Stimulated activated CD4-positive, alpha-beta T cell treated with anti-CD3 and anti-CD28 coated beads, Interleukin-12 subunit alpha, Interleukin-12 subunit beta, amount 100 ng/mL, for 48 hours (primary cell): ENCODE results near the gene BTF3L4.
"Not testable (repeated sequence)": the region's sequence is repeated elsewhere in the genome, so short reads cannot be mapped to it uniquely, and the experiment has no call there.

Source experiments
- DNase-seq, 3 donors: peaks; one replicate each; pipeline ENCODE4 v3.0.0-alpha.2; 2020; ENCODE audit warnings: low read depth in 2 of 3, low spot score in 1 of 3

Gene BTF3L4

DNA sequence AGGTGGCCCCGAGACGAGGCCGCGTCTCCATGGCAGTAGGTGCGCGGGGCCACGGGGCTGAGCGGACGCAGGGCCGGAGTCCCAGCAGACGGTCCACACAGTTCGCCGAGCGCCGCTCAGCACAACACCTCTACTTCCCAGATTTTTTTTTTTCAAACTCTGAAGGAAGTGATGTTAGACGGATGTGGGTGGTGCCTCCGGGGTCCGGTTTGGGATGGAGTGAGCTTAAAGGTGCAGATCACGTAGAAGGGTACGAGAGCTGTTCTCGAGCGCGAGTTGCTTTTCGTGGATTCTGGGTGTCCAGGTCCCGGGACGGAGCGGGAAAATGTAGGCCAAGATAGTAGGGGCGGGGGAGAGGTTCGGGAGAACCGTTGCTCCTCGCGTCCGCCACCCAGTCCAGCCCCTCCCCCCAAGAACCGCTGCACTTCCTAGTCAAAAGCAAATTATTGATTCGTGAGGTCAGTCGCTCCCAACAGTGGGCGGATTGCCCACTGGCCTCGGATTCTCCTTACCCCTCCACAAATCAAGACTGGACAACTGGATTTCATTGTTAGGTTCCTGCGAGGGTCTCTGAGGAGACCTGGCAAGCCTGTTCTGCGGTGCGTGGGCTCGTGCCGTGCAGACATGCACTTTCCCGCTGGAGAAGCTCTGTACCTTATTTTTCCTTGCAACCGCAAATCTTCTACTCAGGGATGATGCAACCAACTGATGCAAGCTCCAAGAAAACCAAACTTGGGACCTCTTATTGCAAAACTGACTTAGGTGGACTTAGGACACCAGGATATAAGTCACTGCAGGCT is 829 bp upstream of the BTF3L4 start, which contains the start of gene TXNDC12:
TSS of gene TXNDC12 (minus strand) at position 126 of the 800 bp plus-strand sequence. CDS start at position 31, 95 bp downstream.
- peak; percentile 44 to 64 (median 49) for DNase-seq

- no peak for DNase-seq
Measured at GRCh38 chr1:52055866-52056162, 281 bp upstream of the BTF3L4 start.

- DNase-seq = no peak
Measured at GRCh38 chr1:52056937-52057231, 789 bp downstream of the BTF3L4 start.

GRCh38 chr1:52057255-52057654 is 1.2 kb downstream of the BTF3L4 start:
- DNase-seq = no peak

GRCh38 chr1:52057876-52058415 is 1.9 kb downstream of the BTF3L4 start:
- DNase-seq = no peak

DNA sequence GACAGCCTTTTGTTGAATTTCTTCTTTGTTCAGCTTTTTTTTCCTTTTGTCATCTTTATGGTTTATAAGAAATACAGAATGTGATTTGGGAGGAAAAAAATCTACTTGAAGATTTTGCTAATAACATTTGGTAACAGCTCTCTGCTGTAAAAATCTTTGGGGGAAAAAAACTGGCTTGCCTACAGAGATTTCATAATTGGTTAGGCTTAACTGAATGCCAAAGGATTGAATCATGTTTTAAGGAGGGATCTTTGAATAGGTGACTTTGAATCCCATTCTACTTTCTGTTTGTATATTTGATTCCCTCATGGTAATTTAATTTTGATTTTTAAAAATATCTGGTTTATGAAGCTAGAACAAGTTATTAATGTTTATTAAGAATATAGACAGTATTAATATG is 3.2 kb downstream of the BTF3L4 start:
- no peak for DNase-seq

GRCh38 chr1:52059888-52060287 is 3.8 kb downstream of the BTF3L4 start:
- DNase-seq = no peak

DNA sequence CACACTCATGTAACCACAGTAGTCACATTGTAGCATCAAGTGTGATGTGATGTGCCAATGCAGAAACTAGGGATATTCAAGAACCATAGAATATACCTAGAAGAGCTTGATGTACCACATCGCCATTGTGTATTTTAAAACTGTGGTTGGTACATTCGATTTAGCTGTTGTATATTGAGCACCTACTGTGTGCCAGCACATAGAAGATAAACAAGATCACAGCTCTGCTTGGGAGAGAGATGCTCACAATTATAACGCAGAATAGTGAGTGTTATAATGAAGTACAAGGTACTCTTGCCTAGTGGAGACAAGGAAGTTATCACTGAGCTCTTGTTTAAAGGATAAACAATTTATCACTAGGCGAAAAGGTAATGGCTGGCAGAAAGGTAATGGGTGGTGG is 4.7 kb downstream of the BTF3L4 start:
- no peak for DNase-seq

DNA sequence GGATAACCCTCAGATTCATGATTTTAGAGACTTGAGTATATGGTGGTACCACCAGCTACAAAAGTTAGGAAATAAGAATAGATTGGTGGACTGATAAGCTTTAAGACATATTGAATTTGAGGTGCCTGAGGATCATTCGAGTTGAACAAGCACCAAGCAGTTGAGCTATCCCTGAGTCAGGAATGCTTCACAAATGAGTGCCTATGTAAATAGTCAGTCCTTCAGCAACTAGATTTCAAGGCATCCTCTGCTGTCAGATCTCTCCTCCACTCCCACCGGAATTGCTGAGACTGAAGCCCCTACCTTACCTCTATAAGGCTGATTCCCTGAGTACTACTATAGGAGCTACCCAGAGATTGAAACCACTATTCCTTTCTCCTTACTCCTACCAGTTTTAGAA is 7.1 kb downstream of the BTF3L4 start:
- DNase-seq = no peak

DNA sequence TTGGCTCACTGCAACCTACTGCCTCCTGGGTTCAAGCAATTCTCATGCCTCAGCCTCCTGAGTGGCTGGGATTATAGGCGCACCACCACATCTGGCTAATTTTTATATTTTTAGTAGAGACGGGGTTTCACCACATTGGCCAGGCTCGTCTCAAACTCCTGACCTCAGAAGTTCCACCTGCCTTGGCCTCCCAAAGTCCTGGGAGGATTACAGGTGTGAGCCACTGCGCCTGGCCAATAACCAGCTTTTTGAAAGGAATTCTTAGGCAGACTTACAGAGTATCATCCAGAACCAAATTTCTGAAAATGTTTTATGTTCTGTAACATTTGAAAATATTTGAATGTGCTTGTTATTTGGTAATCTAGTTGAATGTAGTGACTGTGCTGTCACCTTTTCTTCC is 14.6 kb downstream of the BTF3L4 start:
- DNase-seq = no peak

DNA sequence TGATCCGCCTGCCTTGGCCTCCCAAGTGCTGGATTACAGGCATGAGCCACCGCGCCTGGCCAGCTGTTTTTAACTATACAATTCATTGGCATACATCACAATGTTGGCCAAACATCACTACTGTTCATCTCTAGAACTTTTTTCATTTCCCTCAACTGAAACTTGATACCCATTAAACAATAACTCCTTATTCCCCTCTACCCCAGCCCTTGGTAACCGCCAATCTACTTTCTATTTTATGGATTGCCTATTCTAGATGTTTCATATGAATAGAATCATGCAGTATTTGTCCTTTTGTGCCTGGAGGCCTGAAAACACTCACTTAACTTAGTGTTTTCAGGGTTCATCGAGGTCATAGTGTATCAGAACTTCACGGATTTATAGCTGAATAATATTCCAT is 16.2 kb downstream of the BTF3L4 start:
- DNase-seq = no peak

DNA sequence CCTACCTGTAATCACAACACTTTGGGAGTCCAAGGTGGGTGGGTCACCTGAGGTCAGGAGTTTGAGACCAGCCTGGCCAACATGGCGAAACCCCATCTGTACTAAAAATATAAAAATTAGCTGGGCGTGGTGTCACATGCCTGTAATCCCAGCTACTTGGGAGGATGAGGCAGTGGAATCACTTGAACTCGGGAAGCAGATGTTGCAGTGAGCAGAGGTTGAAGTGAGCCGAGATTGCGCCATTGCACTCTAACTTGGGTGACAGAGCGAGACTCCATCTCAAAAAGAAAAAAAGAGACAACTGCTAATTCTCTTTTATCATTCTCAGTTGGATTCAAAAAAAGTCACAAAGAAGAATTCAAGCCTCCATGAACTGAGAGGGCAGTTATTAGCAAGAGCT is 21.2 kb downstream of the BTF3L4 start:
- not testable (repeated sequence) for DNase-seq

- DNase-seq = no peak
Measured at GRCh38 chr1:52080014-52080415, 23.9 kb downstream of the BTF3L4 start.

DNA sequence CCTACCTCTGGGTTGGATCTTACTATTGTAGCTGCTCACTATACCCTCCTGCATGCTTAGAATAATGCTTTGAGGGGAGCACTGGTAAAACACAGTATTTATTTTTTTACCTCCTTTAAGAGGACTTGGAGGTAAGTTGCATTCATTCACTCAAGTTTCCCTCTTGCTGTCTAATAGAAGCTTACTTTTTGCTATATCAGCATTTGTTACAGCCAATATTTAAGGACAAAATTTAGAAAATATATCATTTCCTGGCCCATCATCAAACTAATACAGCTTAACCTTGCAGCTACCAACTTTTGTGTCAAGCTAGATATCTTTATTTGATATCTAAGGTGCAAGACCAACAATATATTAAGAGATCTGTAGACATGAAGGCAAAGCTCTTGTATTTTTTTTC is 31.8 kb downstream of the BTF3L4 start:
- not testable (repeated sequence) for DNase-seq

DNA sequence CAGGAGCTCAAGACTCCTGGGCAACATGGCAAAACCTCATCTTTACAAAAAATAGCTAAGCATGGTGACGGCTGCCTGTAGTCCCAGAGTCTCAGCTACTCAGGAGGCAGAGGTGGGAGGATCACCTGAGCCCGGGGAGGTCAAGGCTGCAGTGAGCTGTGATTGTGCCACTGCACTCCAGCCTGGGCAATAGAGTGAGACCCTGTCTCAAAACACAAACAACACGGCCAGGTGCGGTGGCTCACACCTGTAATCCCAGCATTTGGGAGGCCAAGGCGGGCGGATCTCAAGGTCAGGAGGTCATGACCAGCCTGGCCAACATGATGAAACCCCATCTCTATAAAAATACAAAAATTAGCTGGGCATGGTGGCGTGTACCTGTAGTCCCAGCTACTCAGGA is 38.2 kb downstream of the BTF3L4 start:
- not testable (repeated sequence) for DNase-seq

GRCh38 chr1:52096216-52096615 is 40.1 kb downstream of the BTF3L4 start:
- no peak for DNase-seq

DNA sequence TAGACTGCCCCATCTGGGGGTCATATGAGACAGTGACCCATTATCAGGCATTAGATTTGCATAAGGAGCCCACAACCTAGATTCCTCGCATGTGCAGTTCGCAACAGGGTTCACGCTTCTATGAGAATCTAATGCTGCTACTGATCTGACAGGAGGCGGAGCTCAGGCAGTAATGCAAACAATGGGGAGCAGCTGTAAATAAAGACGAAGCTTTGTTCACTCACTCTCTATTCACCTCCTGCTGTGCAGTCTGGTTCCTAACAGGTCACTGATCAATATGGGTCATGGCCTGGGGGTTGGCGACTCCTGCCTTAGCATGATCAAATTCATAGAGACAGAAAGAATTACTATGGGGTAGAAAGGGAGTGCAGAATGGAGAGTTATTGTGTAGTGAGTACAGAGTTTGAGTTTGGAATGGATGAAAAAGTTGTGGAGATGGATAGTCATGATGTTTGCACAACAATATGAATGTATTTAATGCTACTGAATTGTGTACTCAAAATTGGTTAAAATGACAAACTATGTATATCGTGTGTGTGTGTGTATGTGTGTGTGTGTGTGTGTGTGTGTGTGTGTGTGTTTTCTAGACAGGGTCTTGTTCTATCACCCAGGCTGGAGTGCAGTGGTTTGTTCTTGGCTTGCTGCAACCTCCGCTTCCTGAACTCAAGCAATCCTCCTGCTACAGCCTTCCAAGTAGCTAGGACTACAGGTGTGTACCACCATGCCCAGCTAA is 42.2 kb downstream of the BTF3L4 start:
- no peak for DNase-seq

- no peak for DNase-seq
Measured at GRCh38 chr1:52102336-52103013, 46.4 kb downstream of the BTF3L4 start.

DNA sequence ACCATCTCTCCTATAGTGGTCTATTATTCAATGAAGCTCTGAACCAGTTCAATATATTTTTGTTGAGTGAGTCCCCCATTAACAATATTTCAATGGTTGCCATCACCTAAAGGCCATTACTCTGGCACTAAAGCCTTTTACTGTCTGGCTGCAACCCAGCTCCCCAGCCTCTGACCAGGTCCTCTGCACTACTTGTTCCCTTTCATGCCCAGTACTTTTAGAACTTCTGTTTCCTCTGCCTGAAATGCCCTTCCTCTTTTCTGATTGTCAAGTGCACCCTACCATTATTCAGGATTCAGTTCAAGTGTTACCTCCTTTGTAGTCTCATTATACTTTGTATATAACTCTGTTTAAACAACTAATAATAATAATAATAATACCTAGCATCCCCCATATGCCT is 55.4 kb downstream of the BTF3L4 start:
- no peak for DNase-seq

DNA sequence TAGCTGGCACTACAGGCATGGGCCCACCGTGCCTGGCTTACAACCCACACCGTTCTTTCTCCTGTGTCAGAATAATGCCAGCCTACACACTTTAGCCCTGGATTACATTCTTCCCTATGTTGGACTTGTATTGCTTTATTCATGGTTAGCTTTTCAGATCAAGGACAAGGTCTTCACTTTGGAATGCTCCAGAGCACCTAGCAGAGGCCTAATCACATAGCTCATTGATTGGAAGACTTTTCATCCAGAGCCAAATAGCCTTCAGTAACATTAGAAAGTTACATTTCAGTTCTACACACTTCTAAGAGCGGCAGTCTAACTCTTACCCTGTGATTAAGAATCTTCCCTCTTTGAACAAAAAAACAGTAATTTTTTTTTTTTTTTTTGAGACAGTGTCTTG is 56.4 kb downstream of the BTF3L4 start:
- no peak for DNase-seq

GRCh38 chr1:52119301-52120079 is 63.4 kb downstream of the BTF3L4 start:
- no peak for DNase-seq
